GM21447 (cell line): ENCODE data around the gene CCSER1.
"Not testable (repeated sequence)": the region's sequence is repeated elsewhere in the genome, so short reads cannot be mapped to it uniquely, and the experiment has no call there.

Source experiments
- ATAC-seq: cut with Tn5 transposase; IDR thresholded peaks from one replicate; pipeline ENCODE4 v1.9.1; 2021; ENCODE audit not compliant: unreplicated experiment

Gene CCSER1

DNA sequence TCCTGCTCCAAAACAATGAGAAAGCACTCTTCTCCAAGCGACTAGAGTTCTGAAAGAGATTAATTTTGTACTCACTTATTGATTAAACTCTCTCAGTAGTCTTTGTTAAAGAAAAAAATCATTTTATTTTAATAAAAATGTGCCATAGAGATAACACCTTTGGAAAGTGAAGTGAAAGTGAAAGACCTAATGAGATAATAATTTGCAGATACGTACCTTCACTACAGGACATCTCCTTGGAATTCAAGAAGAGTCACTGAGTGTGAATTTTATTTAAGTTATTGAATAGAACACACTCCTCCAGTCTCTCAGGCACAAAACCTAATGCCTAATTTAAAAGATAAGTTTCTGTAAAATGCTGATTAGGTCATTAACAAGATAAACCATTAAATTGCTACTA is 1106.0 kb downstream of the CCSER1 start:
- no peak for ATAC-seq

DNA sequence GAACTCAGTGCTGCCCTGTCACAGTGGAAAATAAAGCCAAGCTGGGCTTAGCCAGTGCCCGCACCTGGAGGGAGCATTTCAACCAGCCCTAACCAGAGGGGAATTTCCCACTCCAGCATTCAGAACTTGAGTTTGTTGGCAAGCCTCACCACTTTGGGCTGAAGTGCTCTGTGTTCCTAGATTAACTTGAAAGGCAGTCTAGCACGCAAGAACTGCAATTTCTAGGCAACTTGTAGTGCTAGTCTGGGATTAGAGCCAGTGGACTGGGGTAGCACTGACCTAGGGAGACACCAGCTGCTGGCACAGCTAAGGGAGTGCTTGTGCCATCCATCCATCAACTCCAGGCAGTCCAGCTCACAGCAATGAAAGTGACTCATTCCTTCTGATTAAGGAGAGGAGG is 1115.9 kb downstream of the CCSER1 start:
- ATAC-seq: no peak

DNA sequence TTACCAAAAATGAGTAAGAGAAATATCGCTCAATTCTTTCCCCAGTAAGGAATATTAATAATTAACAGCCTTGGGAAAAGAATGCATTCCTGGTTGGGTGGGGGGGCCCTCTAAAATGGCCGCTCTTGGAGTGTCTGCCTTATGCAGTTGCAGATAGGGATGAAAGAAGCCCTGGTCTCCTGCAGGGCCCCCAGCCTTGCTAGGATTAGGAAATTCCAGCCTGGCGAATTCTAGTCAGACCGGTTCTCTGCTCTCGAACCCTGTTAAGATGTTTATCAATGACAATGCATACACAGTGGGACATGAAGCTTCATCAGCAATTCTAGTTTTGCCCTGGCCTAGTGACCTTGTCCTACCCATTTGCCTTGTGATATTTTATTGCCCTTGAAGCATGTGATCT is 1128.8 kb downstream of the CCSER1 start:
- ATAC-seq: no peak

DNA sequence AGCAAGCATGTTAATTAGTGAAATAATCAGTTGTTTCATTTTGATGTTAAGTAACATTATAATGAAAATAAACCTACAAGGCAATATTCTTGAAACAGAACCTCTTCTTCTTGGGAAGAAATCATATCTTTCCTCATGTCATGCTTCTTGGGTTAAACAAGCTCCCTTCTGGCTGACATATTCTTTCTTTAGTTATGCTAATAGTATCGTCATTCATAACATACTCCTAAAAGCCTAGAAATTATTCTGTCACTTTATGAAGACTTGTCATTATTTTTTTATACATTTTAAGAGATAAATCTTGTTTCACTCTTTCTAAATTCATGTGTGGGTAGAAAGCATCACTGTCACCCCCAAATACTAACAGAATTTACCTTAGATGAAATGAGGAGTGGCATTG is 1129.6 kb downstream of the CCSER1 start:
- ATAC-seq: no peak

DNA sequence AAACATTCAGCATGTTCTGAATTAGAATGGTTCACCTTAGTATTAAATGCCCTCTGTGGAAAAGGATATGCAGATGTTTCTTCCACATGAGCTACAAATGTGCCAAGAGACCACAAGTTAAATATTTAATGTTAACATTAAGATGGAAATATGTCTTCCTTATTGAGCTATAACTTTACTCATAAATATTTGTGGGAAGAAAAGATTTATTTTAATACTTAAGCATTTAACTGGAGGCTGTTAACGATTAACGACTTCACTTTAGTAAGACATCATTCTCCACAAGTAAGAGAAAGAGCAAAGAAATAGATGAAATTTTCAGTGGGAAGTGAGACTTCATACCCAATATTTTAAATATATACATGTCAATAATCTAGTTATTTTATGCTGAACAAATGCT is 1130.5 kb downstream of the CCSER1 start:
- no peak for ATAC-seq

DNA sequence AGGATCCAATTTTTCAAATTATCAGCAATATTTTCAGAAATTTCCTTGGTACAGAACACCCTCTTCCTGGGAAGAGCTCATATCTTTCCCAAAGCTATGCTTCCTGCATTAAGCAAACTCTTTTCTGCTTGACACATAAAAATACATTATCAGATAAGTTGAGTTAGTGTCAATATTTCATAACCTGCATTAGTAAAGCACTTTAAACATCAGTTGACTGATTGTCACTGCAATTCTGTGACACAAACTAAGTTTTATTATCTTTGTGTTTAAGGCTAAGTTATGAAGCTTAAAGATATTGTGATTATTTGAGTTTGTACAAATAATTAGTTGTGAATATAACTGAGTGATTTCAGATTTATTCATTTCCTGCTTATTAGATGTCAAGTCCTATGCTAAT is 1131.1 kb downstream of the CCSER1 start:
- no peak for ATAC-seq

DNA sequence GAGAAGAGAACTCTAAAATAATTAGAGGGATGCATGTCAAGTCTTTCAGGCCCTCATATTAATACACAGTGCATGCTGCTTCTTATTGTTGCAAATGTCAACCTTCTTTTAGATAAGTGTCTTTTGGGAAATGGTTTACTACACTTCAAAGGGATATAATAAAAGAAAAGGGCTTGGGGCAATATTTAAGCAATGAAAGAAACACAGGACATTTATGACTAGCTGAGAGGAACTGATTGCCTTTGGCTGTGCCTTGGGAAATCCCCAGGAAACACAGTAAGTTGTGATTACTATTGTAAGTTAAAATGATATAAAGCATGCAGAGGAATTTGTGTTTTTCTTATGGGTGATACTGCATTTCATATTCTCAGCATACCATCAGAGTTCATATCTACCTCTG is 1140.3 kb downstream of the CCSER1 start:
- no peak for ATAC-seq

DNA sequence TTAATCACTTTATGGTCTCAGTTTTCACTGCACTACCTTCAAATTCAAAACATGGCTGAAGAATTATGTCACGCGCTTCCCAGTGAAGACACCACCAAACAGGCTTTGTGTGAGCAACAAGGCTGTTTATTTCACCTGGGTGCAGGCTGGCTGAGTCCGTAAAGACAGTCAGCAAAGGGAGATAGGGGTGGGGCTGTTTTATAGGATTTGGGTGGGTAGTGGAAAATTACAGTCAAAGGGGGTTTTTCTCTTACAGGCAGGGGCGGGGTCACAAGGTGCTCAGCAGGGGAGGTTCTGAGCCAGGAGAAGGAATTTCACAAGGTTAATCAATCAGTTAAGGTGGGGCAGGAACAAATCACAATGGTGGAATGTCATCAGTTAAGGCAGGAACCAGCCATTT is 1141.3 kb downstream of the CCSER1 start:
- not testable (repeated sequence) for ATAC-seq

DNA sequence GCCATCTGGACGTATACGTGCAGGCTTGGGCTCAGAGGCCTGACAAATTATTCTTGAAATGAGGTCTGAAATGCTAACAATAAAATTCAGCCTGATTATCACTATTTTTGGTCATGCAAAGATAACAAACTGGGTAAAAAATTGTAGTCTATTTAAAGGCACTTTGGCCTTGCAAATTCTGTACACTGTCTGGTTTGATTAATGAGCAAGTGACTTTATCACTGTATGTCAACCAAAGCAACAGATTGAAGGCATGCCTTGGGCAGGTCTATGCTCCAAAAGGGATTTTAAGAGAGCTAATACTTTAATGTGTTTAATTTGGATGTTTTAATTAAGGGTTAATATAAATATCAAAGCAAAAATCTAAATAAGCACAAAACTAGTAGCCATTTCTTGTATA is 1141.7 kb downstream of the CCSER1 start:
- ATAC-seq: no peak

DNA sequence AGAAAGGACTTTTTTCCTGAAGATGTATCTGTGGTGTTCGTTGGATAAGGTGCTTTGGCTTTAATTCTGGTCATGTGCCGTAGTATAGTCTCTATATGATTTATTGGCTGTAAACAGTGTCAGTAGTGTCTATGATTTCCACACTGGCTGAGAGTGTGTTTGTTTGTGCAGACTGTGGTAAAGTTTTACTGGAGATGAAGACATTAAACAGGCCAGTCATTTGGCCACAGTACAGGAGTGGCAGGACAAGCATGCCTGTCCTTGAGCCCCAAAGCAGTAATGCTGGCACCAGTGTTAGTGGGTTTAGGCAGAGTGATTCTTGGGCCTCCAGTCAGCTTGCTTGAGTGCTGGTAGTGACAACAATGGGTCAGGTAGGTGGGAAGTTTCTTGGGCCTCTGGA is 1152.7 kb downstream of the CCSER1 start:
- no peak for ATAC-seq

DNA sequence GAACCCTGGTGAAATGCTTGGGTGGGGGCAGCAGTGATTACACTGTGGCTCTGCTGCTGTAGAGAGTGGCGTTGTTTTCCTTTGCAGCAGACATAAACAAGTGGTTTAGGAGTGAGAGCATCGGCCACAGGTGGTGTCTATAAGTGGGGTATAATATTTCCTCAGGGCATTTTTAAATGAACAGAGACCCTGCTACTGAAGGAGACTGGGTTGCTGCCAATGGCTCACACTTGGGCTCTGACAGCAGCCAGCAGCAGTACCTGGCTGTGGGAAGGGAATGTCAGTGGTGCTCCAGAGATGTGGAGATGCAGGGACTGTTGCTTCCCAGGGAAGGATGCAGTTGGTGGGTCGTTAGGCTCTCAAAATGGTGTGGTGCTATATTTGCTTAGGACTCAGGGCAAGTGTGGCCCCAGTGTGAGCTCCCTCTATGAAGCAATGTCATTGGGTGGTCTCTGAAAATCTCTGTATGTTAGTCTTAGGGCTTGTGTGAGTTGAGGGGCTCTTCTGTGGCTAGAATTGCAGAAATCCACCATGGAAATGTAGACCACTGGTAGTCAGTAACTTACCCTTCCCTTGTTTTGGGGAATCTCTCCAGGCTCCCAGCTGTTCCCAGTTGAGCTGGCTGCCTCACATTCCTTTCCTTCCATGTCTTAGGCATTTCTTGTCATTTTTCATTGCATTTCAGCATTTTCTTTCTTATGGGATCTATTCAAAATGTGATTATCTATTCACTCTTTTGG is 1153.5 kb downstream of the CCSER1 start:
- ATAC-seq: no peak

DNA sequence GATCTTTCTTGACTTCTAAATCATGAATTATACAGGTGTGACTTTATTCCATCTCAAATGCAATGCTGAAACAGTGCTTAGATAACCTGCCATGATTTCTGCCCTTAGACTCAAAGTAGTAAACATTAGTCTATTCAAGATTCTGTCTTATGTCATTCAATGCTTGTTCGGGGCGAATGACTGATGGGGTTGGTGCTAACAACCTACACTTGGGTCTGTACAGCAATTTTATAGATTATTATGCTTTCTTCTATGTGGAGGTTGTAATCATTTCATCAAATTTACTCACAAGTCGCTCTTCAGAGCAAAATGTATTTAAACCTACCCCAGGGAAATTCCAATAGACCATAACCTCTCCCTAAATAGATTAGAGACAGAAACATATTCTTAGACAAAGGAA is 1155.0 kb downstream of the CCSER1 start:
- no peak for ATAC-seq

DNA sequence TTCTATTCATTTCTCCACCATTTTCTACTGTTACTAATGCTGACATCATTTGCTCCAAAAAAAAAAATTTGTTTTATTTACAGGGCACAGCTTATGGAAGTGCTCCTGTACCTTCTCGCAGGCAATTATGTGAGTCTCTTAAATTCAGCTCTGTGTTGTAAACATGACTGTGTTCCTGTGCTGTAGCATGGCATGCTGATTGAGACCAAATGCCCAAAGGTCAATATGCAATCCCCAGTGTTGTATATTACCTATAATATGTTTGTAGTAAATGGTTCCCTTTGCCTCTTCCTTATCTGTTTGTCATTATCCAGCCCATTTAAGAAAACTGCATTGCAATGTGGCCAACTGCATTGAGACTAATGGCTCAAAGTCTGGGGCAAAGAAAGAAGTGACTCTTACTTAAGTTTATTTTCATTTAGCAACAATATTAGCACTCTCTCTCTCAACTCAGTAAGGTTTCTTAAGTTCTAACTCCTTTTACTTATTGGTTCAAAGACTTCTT is 1156.6 kb downstream of the CCSER1 start:
- no peak for ATAC-seq

DNA sequence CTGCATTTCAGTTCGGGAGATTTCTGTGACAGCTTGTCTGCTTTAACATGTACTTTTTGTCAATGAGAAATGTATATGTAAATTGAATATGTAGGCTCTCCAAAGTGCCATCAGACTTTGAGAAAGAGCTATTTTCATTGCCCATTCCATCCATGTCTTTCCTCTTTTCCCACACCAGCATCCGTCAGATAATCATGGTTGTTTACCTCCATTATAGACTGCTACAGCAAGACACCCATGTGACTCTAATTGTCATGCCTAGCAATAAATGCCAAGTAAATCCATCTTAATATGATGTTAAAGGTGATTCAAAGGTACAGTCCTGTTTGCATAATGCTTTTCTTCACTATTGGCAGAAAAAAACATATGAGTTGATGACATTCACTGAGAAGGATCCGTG is 1157.3 kb downstream of the CCSER1 start:
- no peak for ATAC-seq

DNA sequence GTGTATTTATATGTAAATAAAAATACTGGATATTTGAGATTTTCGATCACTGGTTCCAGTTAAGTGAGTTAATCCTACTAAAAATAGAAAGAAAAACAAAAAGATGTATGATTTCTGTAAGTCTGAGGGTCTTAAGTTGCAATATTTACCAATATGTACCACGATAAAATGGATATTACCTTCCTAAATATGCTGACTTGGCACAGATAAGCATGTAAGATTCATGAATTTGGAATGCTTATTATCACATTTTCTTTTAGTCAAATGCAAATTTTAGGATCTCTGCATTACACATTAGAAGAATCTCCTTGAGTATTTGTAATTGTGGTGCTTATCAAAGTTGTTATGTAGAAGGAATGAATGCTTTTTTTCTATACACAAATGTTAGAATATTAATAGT is 1158.3 kb downstream of the CCSER1 start:
- ATAC-seq: no peak

DNA sequence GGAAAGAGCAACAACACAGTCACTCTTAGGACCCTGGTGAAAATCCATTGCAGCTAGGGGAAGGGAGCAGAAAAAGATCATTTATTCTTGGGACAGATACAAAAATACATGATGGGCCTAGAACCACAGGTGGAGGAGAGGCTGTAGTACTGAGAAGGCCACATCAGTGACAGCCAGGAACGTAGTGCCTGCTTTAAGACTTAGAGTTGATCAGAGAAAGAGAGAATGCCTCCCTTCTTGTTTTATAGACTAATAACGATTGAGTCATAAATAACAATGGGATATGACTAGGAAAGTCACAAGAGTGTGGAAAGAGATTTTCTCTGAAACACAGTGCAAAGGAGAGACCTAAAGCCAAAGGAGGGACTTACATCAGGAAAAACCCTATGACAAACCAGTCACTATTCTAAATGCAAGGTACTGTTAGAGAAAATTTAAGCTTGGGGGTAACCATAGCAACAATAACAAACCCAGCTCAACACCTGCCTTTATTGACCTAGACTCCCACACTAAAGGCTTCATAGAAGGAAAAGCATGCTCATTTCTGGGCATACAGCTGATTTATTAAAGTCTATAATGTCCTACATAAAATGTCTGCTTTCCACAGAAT is 1161.6 kb downstream of the CCSER1 start:
- no peak for ATAC-seq

DNA sequence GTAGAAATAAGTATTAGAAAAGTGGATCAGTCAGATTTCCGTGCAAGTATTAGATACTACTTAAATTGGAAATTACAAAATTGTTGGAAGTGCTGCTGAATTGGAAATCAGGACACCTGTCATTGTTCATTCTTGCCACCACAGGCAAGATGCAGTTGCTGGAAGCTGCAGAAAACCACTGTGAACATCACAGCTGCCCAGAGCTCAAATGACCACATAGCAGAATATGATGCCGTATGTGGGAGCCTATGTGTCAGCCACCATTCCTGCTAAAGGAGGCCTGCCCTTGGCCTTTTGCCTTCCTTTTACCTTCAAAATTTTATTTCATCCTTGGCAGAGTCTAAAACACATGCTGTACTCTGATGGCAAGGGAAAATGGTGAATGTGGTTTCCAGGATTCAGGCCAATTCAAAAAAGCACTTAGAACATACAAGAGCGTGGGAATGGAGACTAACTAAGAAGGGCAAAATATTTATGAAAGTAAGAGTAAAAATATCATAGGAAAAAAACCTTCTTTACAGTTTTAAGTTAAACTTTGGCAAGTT is 1171.0 kb downstream of the CCSER1 start:
- no peak for ATAC-seq

DNA sequence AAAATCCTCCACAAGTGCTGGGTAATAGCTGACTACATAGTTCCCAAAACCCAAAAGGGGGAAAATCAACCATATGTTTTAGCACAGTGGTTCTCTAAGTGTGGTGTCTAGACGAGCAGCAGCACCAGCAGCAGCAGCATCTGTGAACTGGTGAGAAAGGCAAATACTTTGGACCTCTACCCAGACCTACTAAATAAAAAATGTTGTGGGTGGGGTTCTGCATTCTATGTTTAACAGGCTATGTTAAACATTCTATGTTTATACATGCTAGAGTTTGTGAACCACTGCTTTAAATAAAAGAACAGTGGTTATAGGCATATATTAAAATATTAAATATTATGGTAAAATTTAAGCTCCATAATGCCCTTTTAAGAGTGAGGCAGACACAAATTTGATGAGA is 1171.6 kb downstream of the CCSER1 start:
- no peak for ATAC-seq

DNA sequence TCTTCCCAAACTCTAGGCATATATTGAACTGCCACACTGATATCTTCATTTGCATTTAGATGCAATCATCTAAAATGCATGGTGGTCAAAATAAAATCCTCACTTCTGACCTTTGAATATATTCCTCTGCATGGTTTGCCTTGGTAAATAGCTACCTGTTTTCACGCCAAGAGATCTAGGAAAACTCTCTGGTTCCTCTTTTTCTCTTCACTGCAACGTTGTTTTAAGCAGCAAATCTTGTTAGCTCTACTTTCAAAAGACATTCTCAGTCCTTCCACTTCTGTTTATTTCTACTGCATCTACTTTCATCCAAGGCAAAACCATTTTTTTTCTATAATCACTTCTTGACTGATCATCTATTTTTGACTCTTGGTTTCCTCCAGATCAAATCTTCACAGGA is 1174.9 kb downstream of the CCSER1 start:
- ATAC-seq: no peak

DNA sequence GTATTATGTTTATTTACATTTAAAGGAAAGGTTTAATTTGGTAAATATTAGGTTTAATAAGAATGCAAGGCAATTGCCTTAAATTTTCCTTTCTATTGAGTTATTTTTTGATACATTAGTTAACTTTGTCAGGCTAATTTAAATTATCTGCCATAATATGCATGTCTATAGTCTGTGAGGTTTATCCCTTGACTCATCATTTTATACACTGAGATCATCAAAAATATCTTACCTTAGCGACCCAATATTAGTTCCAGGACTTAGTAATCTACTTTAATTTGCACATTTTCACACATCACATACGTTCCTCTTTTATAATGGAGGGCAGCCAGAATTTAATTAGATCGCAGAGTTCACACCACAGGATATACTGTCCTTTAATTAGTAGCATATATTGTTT is 1177.1 kb downstream of the CCSER1 start:
- ATAC-seq: no peak

DNA sequence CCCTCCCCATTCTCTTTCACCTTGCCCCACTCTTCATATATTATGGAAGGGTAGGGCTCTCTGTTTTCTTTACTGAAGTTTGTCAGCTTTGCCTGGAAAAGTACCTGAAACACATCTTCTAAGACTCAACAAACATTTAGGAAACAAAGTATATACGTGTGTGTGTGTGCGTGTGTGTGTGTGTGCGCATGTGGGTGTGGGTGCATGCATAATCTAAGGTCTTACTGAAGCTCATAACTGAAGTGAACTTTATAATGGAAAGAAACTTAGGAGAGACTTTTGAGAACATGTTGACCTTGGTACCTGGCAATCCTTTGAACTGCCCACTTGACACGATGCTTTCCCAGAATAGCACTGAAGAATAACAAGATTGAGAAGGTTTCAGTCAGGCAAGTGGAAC is 1190.2 kb downstream of the CCSER1 start:
- no peak for ATAC-seq

DNA sequence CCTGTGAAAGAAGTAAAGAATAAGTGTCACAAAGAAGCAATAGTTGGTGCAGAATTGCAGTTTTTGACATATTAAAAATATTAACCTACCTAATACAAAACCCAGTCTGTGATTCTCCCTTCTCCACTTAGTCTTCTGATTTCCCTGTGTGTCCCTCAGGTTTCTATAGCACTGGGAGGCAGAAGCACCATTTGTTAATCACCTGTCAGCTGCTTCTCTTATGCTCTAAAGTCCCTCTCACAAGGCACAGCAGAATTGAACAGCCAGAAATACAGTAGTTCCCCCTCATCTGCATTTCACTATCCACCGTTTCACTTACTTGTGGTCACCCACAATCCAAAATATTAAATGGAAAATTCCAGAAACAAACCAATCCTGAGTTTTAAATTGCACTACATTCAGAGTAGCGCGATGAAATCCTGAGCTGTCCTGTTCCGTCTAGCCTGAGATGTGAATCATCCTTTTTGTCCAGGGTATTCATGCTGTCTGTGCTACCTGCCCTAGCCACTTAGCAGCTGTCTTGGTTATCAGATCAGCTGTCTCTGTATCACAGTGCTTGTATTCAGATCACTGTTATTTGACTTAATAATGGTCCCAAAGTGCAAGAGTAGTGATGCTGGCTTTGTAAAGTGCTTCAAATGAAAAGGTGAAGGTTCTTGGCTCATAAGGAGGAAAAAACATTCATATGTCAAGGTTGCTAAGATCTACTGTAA is 1192.5 kb downstream of the CCSER1 start:
- no peak for ATAC-seq
